Testis (tissue), 3 donors: ENCODE data around the gene TUBGCP3. TPM values are rescaled to one million over a fixed set of nuclear protein-coding genes. Genes with fewer than 3 reads are reported as not detected.

Experiments used
- DNase-seq: peaks from one replicate; pipeline ENCODE4 v3.0.0-alpha.2; 2019
- H3K27ac ChIP-seq, 2 donors: fragments of 200-600 bp; sonication (generic); one replicate each; pipeline ENCODE4 v1.5.1; 2019
- H3K27me3 ChIP-seq: fragments of 200-600 bp; sonication (generic); one replicate; pipeline ENCODE4 v1.5.1; 2019
- H3K36me3 ChIP-seq: fragments of 200-600 bp; sonication (generic); one replicate; pipeline ENCODE4 v1.5.1; 2017; ENCODE audit warnings: low read depth; ENCODE audit errors: missing control alignments
- H3K4me1 ChIP-seq: fragments of 200-600 bp; sonication (generic); one replicate; pipeline ENCODE4 v1.5.1; 2019
- H3K4me3 ChIP-seq, 2 donors: fragments of 200-600 bp; sonication (generic); one replicate each; pipeline ENCODE4 v1.5.1; 2017 to 2019
- H3K9me3 ChIP-seq: fragments of 200-600 bp; sonication (generic); one replicate; pipeline ENCODE4 v1.5.1; 2017
- POLR2A ChIP-seq: fragments of 450-650 bp; IDR thresholded peaks from one replicate; pipeline ENCODE4 v1.6.1; 2017; ENCODE audit warnings: antibody characterized with exemption, mild to moderate bottlenecking, moderate library complexity
- WGBS, 2 donors: methylation state at CpG; one replicate each; pipeline ENCODE4 v1.1.5; 2018; 5-methylcytosine and 5-hydroxymethylcytosine counted together
- intact Hi-C: fragments of 100-400 bp; cut with DNase I; formaldehyde crosslinking; loops from one replicate; pipeline ENCODE4 v1.15.1; 2023; ENCODE audit warnings: low total_unique reads
- polyA plus RNA-seq: library from polyadenylated mRNA; stranded (reverse); fragments of 350-450 nt; fragmentation: Illumina TruSeq; extraction: RNeasy Lipid Tissue Mini Kit (QIAGEN cat#74804); gene quantifications from one replicate; pipeline ENCODE4 v1.2.3, GENCODE V29; 2014; ENCODE audit warnings: low read depth, low replicate concordance; ENCODE audit not compliant: insufficient read depth
- total RNA-seq, 2 donors: library from RNA; depleted of rRNA; stranded (reverse); fragments of >200 nt; gene quantifications; one replicate each; pipeline ENCODE4 v1.2.3, GENCODE V29; 2016
- TF ChIP-seq, protein P1 (sequence below), 3 experiments: fragments of 450-650 bp in 2 of 3; fragments of 200-600 bp in 1 of 3; sonication (generic) in 1 of 3; IDR thresholded peaks; one replicate each; pipeline ENCODE4 v1.5.1; 2016 to 2019; ENCODE audit warnings: antibody characterized with exemption in 3 of 3, mild to moderate bottlenecking in 2 of 3, moderate library complexity in 1 of 3

Gene TUBGCP3
- total and polyA plus RNA-seq, 3 donors from 2014 or later = 42.4 to 53.1 (median 53.1) TPM

DNA sequence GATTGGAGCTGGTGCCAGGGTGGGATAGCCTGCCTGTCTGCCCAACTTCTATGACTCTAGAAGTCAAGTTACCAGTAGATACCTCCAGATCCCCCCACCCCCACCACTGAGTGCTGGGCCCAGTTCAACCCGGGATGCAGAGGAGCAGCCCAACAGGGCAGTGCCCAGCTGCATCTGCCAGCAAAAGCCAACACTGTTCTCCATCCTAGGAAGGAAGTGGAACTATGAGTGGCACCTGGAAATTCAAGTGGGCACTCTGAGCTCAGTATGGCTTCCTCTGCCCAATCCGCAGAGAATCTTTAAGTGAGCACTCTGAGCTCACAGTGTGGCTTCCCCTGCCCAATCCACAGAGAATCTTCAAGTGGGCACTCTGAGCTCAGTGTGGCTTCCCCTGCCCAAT, 14.2 kb downstream of the TUBGCP3 start:
- no peak for DNase-seq
- H3K4me1 ChIP-seq = no peaks in the 10 kb centered on the region
- H3K9me3 ChIP-seq = no peaks in the 10 kb centered on the region
- H3K27ac ChIP-seq = no peak overlapping the region
- WGBS, 2 donors = 86 to 91% methylated on average over 2 of the region's 2 CpGs
- no peaks in the 10 kb centered on the region for H3K36me3 ChIP-seq
- TF ChIP-seq, protein P1, sequence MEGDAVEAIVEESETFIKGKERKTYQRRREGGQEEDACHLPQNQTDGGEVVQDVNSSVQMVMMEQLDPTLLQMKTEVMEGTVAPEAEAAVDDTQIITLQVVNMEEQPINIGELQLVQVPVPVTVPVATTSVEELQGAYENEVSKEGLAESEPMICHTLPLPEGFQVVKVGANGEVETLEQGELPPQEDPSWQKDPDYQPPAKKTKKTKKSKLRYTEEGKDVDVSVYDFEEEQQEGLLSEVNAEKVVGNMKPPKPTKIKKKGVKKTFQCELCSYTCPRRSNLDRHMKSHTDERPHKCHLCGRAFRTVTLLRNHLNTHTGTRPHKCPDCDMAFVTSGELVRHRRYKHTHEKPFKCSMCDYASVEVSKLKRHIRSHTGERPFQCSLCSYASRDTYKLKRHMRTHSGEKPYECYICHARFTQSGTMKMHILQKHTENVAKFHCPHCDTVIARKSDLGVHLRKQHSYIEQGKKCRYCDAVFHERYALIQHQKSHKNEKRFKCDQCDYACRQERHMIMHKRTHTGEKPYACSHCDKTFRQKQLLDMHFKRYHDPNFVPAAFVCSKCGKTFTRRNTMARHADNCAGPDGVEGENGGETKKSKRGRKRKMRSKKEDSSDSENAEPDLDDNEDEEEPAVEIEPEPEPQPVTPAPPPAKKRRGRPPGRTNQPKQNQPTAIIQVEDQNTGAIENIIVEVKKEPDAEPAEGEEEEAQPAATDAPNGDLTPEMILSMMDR (IDR thresholded peaks at IDR 0.05) = no peak
- TF ChIP-seq POLR2A = no peak
- intact Hi-C loops = no loop called here
- no peaks in the 10 kb centered on the region for H3K27me3 ChIP-seq
- no peak overlapping the region for H3K4me3 ChIP-seq

DNA sequence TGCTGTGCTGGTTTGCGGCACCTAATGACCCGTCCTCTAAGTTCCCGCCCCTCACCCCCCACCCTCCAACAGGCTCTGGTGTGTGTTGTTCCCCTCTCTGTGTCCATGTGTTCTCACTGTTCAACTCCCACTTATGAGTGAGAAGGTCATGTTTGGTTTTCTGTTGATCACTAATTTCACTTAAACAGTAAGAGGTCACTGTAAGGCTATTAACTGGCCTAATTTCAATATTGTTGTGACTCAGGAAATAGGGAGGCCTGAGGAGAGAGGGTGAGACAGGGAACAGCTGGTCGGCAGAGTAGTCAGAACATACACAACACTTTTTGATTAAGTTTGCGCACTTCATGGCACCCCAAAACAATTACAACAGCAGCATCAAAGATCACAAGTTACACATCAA, 15.6 kb downstream of the TUBGCP3 start:
- Histone ChIP-seq H3K36me3 (no peaks in the 10 kb centered on the region), H3K27me3 (no peaks in the 10 kb centered on the region), H3K27ac (no peak overlapping the region), H3K4me1 (no peaks in the 10 kb centered on the region), H3K4me3 (no peak overlapping the region), H3K9me3 (no peaks in the 10 kb centered on the region)
- intact Hi-C loops = no loop called here
- WGBS, 2 donors = 84 to 91% methylated on average over 5 of the region's 5 CpGs
- DNase-seq = no peak
- TF ChIP-seq, protein P1 (IDR thresholded peaks at IDR 0.05) = no peak
- no peak for TF ChIP-seq POLR2A

DNA sequence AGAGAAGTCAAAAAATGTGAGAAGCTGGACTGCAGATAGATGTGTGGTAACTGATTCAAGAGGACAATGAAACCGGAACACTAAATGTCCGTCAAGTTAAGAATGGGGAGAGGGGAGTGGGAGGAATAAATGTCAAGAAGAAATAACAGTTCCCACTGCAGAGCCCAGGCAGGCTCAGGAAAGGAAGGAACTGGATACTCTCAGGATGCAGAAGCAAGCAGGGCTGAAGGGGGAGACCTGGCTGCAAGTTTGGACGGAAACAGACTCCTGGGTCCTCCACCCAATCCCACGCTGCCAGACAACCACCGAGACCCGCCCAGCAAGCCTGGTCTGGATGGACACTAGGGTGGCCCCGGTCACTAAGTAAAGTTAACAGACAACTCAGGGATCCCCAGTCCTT, 18.1 kb downstream of the TUBGCP3 start:
- TF ChIP-seq, protein P1 (IDR thresholded peaks at IDR 0.05) = no peak
- TF ChIP-seq POLR2A = no peak
- DNase-seq = no peak
- no peaks in the 10 kb centered on the region for H3K9me3 ChIP-seq
- no peaks in the 10 kb centered on the region for H3K36me3 ChIP-seq
- 72 to 87% methylated on average over 7 of the region's 7 CpGs for WGBS, 2 donors
- H3K4me3 ChIP-seq = no peak overlapping the region
- H3K4me1 ChIP-seq = no peaks in the 10 kb centered on the region
- intact Hi-C loops = no loop called here
- H3K27ac ChIP-seq = no peak overlapping the region
- no peaks in the 10 kb centered on the region for H3K27me3 ChIP-seq

DNA sequence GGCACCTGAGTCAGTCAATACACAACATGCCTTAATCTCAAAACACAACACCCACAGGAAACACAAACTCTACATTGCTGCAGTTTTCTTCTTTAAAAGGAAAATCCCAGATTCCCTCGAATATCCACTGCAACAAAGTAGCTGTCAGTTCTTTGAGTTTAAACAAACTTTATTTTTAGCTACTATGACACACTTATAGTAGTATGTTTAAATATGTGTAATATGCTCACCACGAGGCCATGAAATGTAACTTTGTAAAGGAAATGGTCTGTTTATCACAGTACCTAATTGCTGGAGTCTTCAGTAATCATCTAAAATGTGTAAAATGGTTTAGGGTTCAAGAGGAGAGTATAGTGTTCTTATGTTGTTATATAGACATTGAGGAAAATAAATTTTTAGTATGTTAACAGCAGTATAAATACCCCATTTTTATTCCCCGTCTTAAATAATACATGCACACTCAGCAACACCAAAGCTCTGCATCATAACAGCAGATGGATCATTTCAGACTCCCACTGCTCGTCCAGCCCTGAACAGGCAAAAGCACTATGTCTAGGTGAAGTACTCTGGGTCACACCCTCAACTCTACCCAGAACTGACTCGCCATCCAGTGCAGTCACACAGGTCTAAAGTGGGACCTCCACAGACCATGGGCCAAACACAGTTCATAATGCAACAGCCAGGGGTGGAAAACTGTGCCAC, 20.6 kb downstream of the TUBGCP3 start:
- intact Hi-C loops = no loop called here
- DNase-seq = no peak
- TF ChIP-seq, protein P1 (IDR thresholded peaks at IDR 0.05) = no peak
- TF ChIP-seq POLR2A = no peak
- WGBS, 2 donors = 62 to 70% methylated on average over 5 of the region's 5 CpGs
- Histone ChIP-seq H3K4me3 (no peak overlapping the region), H3K36me3 (no peaks in the 10 kb centered on the region), H3K4me1 (no peaks in the 10 kb centered on the region), H3K27me3 (no peaks in the 10 kb centered on the region), H3K9me3 (no peaks in the 10 kb centered on the region), H3K27ac (no peak overlapping the region)

DNA sequence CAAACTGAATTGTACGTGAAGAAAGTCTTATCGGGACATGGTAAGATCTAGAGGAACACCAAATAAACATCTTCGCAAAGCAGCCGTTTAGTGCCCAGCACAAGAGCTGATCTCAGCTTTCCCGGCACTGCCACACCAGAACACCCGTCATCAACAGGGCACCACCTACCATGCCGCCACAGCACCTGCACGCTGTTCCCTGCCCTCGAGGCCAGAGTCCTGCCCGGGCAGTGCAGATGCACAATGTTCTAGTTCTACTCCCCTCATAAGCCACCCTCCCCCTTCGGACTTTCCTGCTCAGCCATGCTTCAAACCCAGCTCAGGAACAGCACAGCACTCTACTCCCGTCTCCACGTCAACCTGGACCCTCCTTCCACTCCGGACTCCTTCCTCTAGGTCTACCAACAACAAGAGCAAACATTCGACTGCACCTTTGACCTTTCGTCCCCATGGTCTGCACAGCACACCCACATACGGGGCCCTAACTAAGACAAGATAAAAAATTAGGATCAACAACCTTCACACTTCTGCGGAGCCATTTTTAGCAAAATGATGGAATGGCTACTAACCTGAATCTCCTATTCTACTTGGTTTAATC, 25.1 kb downstream of the TUBGCP3 start:
- intact Hi-C loops = no loop called here
- TF ChIP-seq POLR2A = no peak
- TF ChIP-seq, protein P1 (IDR thresholded peaks at IDR 0.05) = no peak

More for the DNA sequence above, 25.1 kb downstream of the TUBGCP3 start:
- Histone ChIP-seq H3K4me1 (no peaks in the 10 kb centered on the region), H3K9me3 (no peaks in the 10 kb centered on the region), H3K27me3 (no peaks in the 10 kb centered on the region), H3K27ac (no peak overlapping the region), H3K36me3 (no peaks in the 10 kb centered on the region), H3K4me3 (no peak overlapping the region)
- 89 to 90% methylated on average over 18 of the region's 18 CpGs for WGBS, 2 donors
- DNase-seq = no peak
